A673 (cell line): ENCODE measurements around the gene VENTX.
A peak's percentile ranks its signal among the peaks of the same experiment; 100 is the strongest.

ENCODE experiments used
- CTCF ChIP-seq: fragments of 300-800, 200-600 bp; sonication (generic); conservative IDR thresholded peaks from 2 replicates; pipeline ENCODE4 v1.5.1; 2017; ENCODE audit warnings: low read depth, mild to moderate bottlenecking, antibody characterized with exemption, low read length, moderate library complexity, mixed read lengths
- EZH2 ChIP-seq: fragments of 200-600 bp; sonication (generic); IDR thresholded peaks from 2 replicates; pipeline ENCODE4 v1.6.1; 2017; ENCODE audit warnings: borderline replicate concordance, low read depth, mild to moderate bottlenecking, mixed read lengths, antibody characterized with exemption, low read length; ENCODE audit not compliant: poor library complexity, severe bottlenecking

GRCh38 chr10:133237588-133238465 lies at the start of gene VENTX:
- no peak for TF ChIP-seq CTCF
- peak; percentile 82 for TF ChIP-seq EZH2
